Ureter (tissue), 1 donor: Measurements from ENCODE around the gene C16orf54. TPM values are rescaled to one million over a fixed set of nuclear protein-coding genes. Genes with fewer than 3 reads are reported as not detected.
"Not testable (repeated sequence)": the region's sequence is repeated elsewhere in the genome, so short reads cannot be mapped to it uniquely, and the experiment has no call there.

Experiments
- DNase-seq: peaks from one replicate; pipeline ENCODE4 v3.0.0-alpha.2; 2020; ENCODE audit warnings: low spot score
- total RNA-seq: library from RNA; stranded (reverse); gene quantifications from one replicate; pipeline ENCODE4 v1.2.4, GENCODE V29; 2023
- donor health status: DM: yes; HTN: yes; CAD: no.

Gene C16orf54
- total RNA-seq, 1 donor from 2014 or later: 1.6 TPM

DNA sequence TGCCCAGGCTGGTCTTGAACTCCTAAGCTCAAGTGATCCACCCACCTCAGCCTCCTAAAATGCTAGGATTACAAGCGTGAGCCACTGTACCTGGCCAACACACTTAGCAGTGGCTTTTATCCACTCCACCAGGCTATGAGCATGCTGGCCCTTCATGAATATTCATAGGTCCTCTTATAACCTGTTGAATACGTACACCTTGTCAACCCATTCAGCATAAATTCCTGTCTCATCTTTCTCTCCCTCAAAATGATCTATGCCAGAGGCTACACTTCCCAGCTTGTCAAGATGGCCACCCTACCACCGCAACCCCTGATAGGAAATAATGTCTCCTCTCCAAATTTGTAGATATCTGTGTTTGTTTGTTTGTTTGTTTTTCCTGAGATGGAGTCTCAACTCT is 21.3 kb upstream of the C16orf54 start:
- no peak for DNase-seq

- DNase-seq: no peak
Measured at GRCh38 chr16:29766571-29766970, 20.8 kb upstream of the C16orf54 start.

GRCh38 chr16:29765167-29766032 is 19.6 kb upstream of the C16orf54 start:
- no peak for DNase-seq

DNA sequence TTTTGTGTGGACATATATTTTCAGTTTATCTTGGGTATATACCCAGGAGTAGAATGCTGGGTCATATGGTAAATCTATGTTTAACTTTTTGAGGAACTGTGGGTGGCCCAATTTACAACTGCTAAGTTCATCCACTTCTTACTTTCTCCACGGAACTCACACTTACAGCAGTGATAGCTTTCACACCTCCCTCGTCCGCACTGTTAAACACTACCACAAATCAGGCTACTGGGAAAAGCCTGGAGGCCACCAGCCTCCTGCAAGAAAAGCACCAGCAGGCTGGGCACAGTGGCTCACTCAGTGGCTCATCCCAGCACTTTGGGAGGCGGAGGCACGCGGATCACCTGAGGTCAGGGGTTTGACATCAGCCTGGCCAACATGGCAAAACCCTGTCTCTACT is 17.5 kb upstream of the C16orf54 start:
- no peak for DNase-seq

- no peak for DNase-seq
Measured at GRCh38 chr16:29761882-29762281, 16.1 kb upstream of the C16orf54 start.

DNA sequence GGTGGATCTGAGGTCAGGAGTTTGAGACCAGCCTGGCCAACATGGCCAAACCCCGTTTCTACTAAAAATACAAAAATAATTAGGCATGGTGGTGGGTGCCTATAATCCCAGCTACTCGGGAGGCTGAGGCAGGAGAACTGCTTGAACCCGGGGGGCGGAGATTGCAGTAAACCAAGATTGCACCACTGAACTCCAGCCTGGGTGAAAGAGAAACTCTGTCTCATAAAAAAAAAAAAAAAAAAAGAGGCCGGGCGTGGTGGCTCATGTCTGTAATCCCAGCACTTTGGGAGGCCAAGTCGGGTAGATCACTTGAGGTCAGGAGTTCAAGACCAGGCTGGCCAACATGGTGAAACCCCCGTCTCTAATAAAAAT is 15.5 kb upstream of the C16orf54 start:
- DNase-seq: not testable (repeated sequence)

DNA sequence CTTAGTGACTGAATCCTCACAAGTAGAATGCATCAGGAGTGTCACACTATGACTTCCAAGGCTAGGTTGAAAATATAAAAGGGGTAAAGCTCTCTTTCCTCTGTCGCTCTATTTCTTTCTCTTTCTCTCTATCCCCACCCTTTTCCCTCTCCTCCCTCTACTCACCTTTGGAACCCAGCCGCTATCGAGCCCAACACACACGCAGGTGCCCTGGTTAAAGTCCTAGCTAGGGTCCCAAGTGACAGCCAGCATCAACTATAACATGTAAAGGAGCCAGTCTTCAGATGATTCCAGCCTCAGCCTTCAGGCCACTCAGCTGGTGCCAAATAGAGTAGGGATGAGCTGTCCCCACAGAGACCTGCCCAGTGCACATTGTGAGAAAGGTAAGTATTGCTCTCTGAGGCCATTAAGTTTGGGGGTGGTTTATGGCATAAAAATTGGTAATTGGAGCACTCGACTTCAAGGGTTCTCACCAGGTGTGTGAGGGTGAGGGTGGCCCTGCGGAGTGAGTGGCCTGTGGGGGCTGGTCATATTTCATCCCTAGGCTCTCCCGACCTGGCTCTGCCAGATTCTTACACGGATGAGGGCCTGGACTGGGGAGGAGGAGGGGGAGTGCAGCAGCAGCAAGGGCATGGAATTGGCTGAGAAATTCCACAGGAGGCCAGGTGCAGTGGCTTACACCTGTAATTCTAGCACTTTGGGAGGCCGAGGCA is 14.9 kb upstream of the C16orf54 start:
- no peak for DNase-seq

GRCh38 chr16:29757950-29758466 is 12.2 kb upstream of the C16orf54 start:
- DNase-seq: no peak

GRCh38 chr16:29757086-29757485 is 11.3 kb upstream of the C16orf54 start:
- not testable (repeated sequence) for DNase-seq

DNA sequence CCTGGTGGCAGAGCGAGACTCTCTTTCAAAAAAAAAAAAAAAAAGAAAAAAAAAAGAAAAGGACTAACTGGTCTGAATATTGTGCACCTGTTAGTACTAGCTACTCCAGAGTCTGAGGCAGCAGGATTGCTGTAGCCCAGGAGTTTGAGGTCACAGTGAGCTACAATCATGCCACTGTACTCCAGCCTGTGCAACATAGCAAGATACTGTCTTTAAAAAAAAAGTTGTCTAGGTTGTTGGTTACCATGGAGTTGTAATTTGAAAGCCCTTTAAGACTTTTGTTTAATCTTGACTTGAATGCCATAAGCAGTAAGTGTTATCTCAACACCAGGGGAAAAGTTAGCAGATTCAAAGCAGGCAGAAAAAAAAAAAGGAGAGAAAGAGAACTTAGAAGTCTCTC is 10.9 kb upstream of the C16orf54 start:
- no peak for DNase-seq

- no peak for DNase-seq
Measured at GRCh38 chr16:29753516-29753915, 7.7 kb upstream of the C16orf54 start.

DNA sequence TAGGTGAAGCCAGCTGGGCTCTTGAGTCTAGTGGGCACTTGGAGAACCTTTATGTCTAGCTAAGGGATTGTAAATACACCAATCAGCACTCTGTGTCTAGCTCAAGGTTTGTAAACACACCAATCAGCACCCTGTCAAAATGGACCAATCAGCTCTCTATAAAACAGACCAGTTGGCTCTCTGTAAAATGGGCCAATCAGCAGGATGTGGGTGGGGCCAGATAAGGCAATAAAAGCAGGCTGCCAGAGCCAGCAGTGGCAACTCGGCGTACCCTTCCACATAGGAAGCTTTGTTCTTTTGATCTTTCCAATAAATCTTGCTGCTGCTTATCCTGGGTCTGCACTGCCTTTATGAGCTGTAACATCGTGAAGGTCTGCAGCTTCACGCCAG is 3.0 kb upstream of the C16orf54 start:
- DNase-seq: not testable (repeated sequence)

- no peak for DNase-seq
Measured at GRCh38 chr16:29747947-29748759, 2.4 kb upstream of the C16orf54 start.

DNA sequence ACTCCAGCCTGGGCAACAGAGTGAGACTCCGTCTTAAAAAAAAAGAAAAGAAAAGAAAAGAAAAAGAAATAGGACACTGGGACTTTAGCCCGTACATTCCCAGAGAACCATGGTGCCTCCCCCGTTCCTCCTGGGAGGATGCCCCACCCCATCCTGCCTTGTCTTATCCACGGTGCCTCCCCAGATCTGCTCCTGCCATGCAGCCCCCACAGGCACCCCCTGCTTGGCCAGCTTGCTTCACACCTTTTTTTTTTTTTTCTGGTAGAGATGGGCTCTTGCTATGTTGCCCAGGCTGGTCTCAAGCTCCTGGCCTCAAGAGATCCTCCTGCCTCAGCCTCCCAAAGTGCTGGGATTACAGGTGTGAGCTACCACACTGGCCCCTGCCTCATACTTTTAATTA is 728 bp upstream of the C16orf54 start:
- DNase-seq: not testable (repeated sequence)

- DNase-seq: no peak
Measured at GRCh38 chr16:29745121-29745852, 503 bp downstream of the C16orf54 start.

- no peak for DNase-seq
Measured at GRCh38 chr16:29744541-29745101, 1.2 kb downstream of the C16orf54 start.

- no peak for DNase-seq
Measured at GRCh38 chr16:29743827-29744531, 1.8 kb downstream of the C16orf54 start.

GRCh38 chr16:29743475-29743826 is 2.3 kb downstream of the C16orf54 start:
- DNase-seq: no peak

- DNase-seq: no peak
Measured at GRCh38 chr16:29742683-29743275, 3.0 kb downstream of the C16orf54 start.

DNA sequence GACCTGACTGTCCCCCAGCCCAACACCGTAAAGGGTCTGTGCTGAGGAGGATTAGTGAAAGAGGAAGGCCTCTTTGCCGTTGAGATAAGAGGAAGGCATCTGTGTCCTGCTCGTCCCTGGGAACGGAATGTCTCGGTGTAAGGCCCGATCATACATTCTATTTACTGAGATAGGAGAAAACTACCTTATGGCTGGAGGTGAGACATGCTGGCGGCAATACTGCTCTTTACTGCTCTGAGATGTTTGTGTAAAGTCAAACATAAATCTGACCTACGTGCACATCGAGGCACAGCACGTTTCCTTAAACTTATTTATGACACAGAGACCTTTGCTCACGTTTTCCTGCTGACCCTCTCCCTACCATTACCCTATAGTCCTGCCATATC is 5.2 kb downstream of the C16orf54 start:
- DNase-seq: not testable (repeated sequence)
